Measurements from ENCODE around the gene RPS6KA2.

Gene RPS6KA2

DNA sequence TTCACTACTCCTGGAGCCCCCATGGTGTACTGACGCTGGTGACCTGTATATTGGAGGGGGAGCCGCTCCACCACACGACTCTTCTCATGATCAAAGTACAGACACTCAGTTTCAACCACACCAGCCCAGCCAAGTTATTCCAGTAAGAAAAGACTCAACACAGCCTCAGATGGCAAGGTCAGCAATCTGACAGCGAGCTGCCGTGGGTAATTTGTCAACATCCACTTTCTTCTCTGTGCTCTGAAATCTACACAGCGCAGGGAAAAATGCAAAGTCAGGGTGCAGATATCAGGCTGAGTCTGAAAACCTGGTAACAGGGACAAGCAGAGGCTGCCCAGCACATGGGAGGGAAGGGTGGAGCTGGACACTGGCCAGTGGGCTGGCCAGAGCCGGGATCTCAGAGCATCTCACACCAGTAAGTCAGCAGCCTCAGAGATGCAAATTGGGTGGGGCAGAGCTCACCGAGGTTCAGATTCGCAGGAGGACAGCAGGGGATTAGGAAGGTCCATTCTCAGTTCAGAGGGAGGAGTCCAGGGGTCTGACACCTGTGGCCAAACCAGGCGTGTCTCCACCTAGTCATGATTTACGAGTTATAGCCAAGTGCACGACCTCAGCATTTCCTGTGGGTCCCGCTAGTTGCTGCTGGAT lies 44.5 kb upstream of the RPS6KA2 start:
- ChIA-PET CTCF (no interaction called here), POLR2A (no interaction called here)
- no peak for TF ChIP-seq ARNT (IDR thresholded peaks at IDR 0.05)
- no peak for TF ChIP-seq FOXK2 (IDR thresholded peaks at IDR 0.05)
- TF ChIP-seq L3MBTL2 (conservative IDR thresholded peaks at IDR 0.05): no peak
- TF ChIP-seq CTBP1 (IDR thresholded peaks at IDR 0.05; ENCODE audit: borderline replicate concordance): no peak
- 0 out of 2 replicates have a peak, but pooled peaks have one; percentile 34 for TF ChIP-seq PKNOX1 (IDR thresholded peaks at IDR 0.05)
- no peak for TF ChIP-seq ZNF384 (IDR thresholded peaks at IDR 0.05)
- no peak for TF ChIP-seq BHLHE40 (IDR thresholded peaks at IDR 0.05; ENCODE audit: borderline replicate concordance)
- peak; percentile 30 for DNase-seq (ENCODE audit: extremely low spot score)

- ChIA-PET CTCF (no interaction called here), POLR2A (no interaction called here)
- DNase-seq (ENCODE audit: extremely low spot score): no peak
- TF ChIP-seq NFRKB (IDR thresholded peaks at IDR 0.05) (no peak), FOXM1 (IDR thresholded peaks at IDR 0.05; ENCODE audit: borderline replicate concordance) (no peak), FOXK2 (IDR thresholded peaks at IDR 0.05) (no peak), CTBP1 (IDR thresholded peaks at IDR 0.05; ENCODE audit: borderline replicate concordance) (no peak), FOXA1 (IDR thresholded peaks at IDR 0.05) (no peak), L3MBTL2 (conservative IDR thresholded peaks at IDR 0.05) (no peak), PKNOX1 (IDR thresholded peaks at IDR 0.05) (no peak), ARNT (IDR thresholded peaks at IDR 0.05) (no peak)
These were observed 43.8 kb upstream of the RPS6KA2 start for GRCh38 chr6:166670894-166671293.

- CTCF ChIA-PET: no interaction called here
- TF ChIP-seq ZNF384 (IDR thresholded peaks at IDR 0.05) (no peak), ARNT (IDR thresholded peaks at IDR 0.05) (no peak), SUZ12 (IDR thresholded peaks at IDR 0.05) (no peak), LEF1 (IDR thresholded peaks at IDR 0.05; ENCODE audit: borderline replicate concordance) (no peak), SP1 (IDR thresholded peaks at IDR 0.05) (no peak)
- POLR2A ChIA-PET: no interaction called here
- no peak for DNase-seq (ENCODE audit: extremely low spot score)
These were observed 43.0 kb upstream of the RPS6KA2 start for GRCh38 chr6:166670013-166670412.

- ChIA-PET CTCF (no interaction called here), POLR2A (no interaction called here)
- no peak for DNase-seq (ENCODE audit: extremely low spot score)
- TF ChIP-seq FOXM1 (IDR thresholded peaks at IDR 0.05; ENCODE audit: borderline replicate concordance) (no peak), HDGF (IDR thresholded peaks at IDR 0.05; ENCODE audit: borderline replicate concordance) (no peak), TARDBP (IDR thresholded peaks at IDR 0.05) (no peak), BHLHE40 (IDR thresholded peaks at IDR 0.05; ENCODE audit: borderline replicate concordance) (no peak), NFRKB (IDR thresholded peaks at IDR 0.05) (no peak), SUZ12 (IDR thresholded peaks at IDR 0.05) (no peak), ZNF384 (IDR thresholded peaks at IDR 0.05) (no peak), FOXK2 (IDR thresholded peaks at IDR 0.05) (no peak), PKNOX1 (IDR thresholded peaks at IDR 0.05) (no peak), ELF4 (IDR thresholded peaks at IDR 0.05) (no peak), L3MBTL2 (conservative IDR thresholded peaks at IDR 0.05) (no peak)
These were observed 41.0 kb upstream of the RPS6KA2 start for GRCh38 chr6:166667796-166668610.

DNA sequence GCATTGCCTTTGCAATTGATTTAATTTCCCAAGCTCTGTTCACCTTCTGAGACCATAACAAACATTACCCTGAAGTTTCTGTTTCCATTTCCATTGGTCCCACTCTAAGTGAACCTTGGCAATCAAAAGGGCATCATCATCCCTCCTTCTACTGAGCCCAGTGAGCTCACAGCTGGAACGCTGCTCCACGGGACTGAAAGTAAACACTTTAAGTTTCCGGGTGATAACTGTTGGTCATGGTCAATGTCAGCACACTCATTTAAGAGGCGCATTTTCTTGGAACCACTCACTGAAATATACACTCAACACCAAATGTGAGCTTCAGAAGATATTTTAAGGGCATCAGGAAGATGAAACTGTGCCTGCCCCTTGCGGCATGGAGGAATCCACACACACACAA lies 37.1 kb upstream of the RPS6KA2 start:
- DNase-seq (ENCODE audit: extremely low spot score): no peak
- ChIA-PET POLR2A (no interaction called here), CTCF (no interaction called here)
- TF ChIP-seq FOXA1 (IDR thresholded peaks at IDR 0.05) (no peak), PKNOX1 (IDR thresholded peaks at IDR 0.05) (no peak), SUZ12 (IDR thresholded peaks at IDR 0.05) (no peak), HDGF (IDR thresholded peaks at IDR 0.05; ENCODE audit: borderline replicate concordance) (no peak), CTBP1 (IDR thresholded peaks at IDR 0.05; ENCODE audit: borderline replicate concordance) (no peak), ELF4 (IDR thresholded peaks at IDR 0.05) (no peak), ARNT (IDR thresholded peaks at IDR 0.05) (no peak), TARDBP (IDR thresholded peaks at IDR 0.05) (no peak), ZNF384 (IDR thresholded peaks at IDR 0.05) (no peak), LEF1 (IDR thresholded peaks at IDR 0.05; ENCODE audit: borderline replicate concordance) (no peak), BHLHE40 (IDR thresholded peaks at IDR 0.05; ENCODE audit: borderline replicate concordance) (no peak), SP1 (IDR thresholded peaks at IDR 0.05) (no peak), FOXM1 (IDR thresholded peaks at IDR 0.05; ENCODE audit: borderline replicate concordance) (no peak), L3MBTL2 (conservative IDR thresholded peaks at IDR 0.05) (no peak), NFRKB (IDR thresholded peaks at IDR 0.05) (no peak), FOXK2 (IDR thresholded peaks at IDR 0.05) (no peak)

GRCh38 chr6:166663568-166663967 lies 36.5 kb upstream of the RPS6KA2 start:
- no peak for DNase-seq (ENCODE audit: extremely low spot score)
- ChIA-PET POLR2A (no interaction called here), CTCF (no interaction called here)
- TF ChIP-seq ELF4 (IDR thresholded peaks at IDR 0.05): no peak
- no peak for TF ChIP-seq NFRKB (IDR thresholded peaks at IDR 0.05)
- no peak for TF ChIP-seq SP1 (IDR thresholded peaks at IDR 0.05)
- TF ChIP-seq ARNT (IDR thresholded peaks at IDR 0.05): no peak
- TF ChIP-seq L3MBTL2 (conservative IDR thresholded peaks at IDR 0.05): no peak
- TF ChIP-seq LEF1 (IDR thresholded peaks at IDR 0.05; ENCODE audit: borderline replicate concordance): no peak
- TF ChIP-seq BHLHE40 (IDR thresholded peaks at IDR 0.05; ENCODE audit: borderline replicate concordance): no peak
- no peak for TF ChIP-seq FOXK2 (IDR thresholded peaks at IDR 0.05)
- TF ChIP-seq SUZ12 (IDR thresholded peaks at IDR 0.05): no peak
- TF ChIP-seq ZNF384 (IDR thresholded peaks at IDR 0.05): no peak
- TF ChIP-seq PKNOX1 (IDR thresholded peaks at IDR 0.05): no peak
- TF ChIP-seq FOXM1 (IDR thresholded peaks at IDR 0.05; ENCODE audit: borderline replicate concordance): no peak
- TF ChIP-seq FOXA1 (IDR thresholded peaks at IDR 0.05): no peak
- TF ChIP-seq TARDBP (IDR thresholded peaks at IDR 0.05): no peak
